T-helper 1 cell treated with Interleukin-12 subunit alpha and Interleukin-12 subunit beta and Interleukin-4 antibody, amounts not matched to agents 30 μg/mL and 1 μg/mL, for 36 hours (primary cell): Measurements from ENCODE around the gene ABI2.
A peak's percentile ranks its signal among the peaks of the same experiment; 100 is the strongest.
"Not testable (repeated sequence)": the region's sequence is repeated elsewhere in the genome, so short reads cannot be mapped to it uniquely, and the experiment has no call there.

Source experiments
- H3K27ac Mint-ChIP-seq: one replicate; pipeline ENCODE4 v1.8.0; 2021; ENCODE audit warnings: mild to moderate bottlenecking, mixed read lengths
- H3K27me3 Mint-ChIP-seq: one replicate; pipeline ENCODE4 v1.8.0; 2021; ENCODE audit warnings: low read depth, mixed read lengths
- H3K36me3 Mint-ChIP-seq: one replicate; pipeline ENCODE4 v1.8.0; 2021; ENCODE audit warnings: low read depth, mixed read lengths
- H3K4me1 Mint-ChIP-seq: one replicate; pipeline ENCODE4 v1.8.0; 2021; ENCODE audit warnings: low read depth, mixed read lengths
- H3K4me3 Mint-ChIP-seq: one replicate; pipeline ENCODE4 v1.8.0; 2021; ENCODE audit warnings: mild to moderate bottlenecking, moderate library complexity, mixed read lengths
- H3K9me3 Mint-ChIP-seq: one replicate; pipeline ENCODE4 v1.8.0; 2021; ENCODE audit warnings: mixed read lengths

Gene ABI2

GRCh38 chr2:203383038-203383437 is 54.8 kb downstream of the ABI2 start:
- Mint-ChIP-seq H3K4me1 (peaks cover 2% of the 10 kb centered on the region), H3K27me3 (no peaks in the 10 kb centered on the region), H3K27ac (no peak overlapping the region), H3K36me3 (peaks cover 1% of the 10 kb centered on the region), H3K9me3 (no peaks in the 10 kb centered on the region), H3K4me3 (no peak overlapping the region)

GRCh38 chr2:203388153-203388552 is 60.0 kb downstream of the ABI2 start:
- not testable (repeated sequence) for H3K36me3 Mint-ChIP-seq, H3K4me1 Mint-ChIP-seq, H3K9me3 Mint-ChIP-seq, H3K27ac Mint-ChIP-seq, H3K4me3 Mint-ChIP-seq, H3K27me3 Mint-ChIP-seq

GRCh38 chr2:203394519-203395227 is 66.5 kb downstream of the ABI2 start:
- peaks cover 8% of the 10 kb centered on the region for H3K9me3 Mint-ChIP-seq
- no peak overlapping the region for H3K4me3 Mint-ChIP-seq
- no peak overlapping the region for H3K27ac Mint-ChIP-seq
- H3K27me3 Mint-ChIP-seq = no peaks in the 10 kb centered on the region
- peaks cover 3% of the 10 kb centered on the region for H3K4me1 Mint-ChIP-seq
- peaks cover 18% of the 10 kb centered on the region for H3K36me3 Mint-ChIP-seq

GRCh38 chr2:203395858-203396257 is 67.7 kb downstream of the ABI2 start:
- Mint-ChIP-seq H3K27ac (peak overlapping the region; percentile 31), H3K4me1 (peaks cover 3% of the 10 kb centered on the region), H3K4me3 (no peak overlapping the region), H3K27me3 (no peaks in the 10 kb centered on the region), H3K9me3 (peaks cover 8% of the 10 kb centered on the region), H3K36me3 (peaks cover 15% of the 10 kb centered on the region)

GRCh38 chr2:203396667-203397066 is 68.5 kb downstream of the ABI2 start:
- Mint-ChIP-seq H3K27me3 (no peaks in the 10 kb centered on the region), H3K27ac (no peak overlapping the region), H3K36me3 (peaks cover 15% of the 10 kb centered on the region), H3K9me3 (peaks cover 8% of the 10 kb centered on the region), H3K4me1 (peaks cover 3% of the 10 kb centered on the region), H3K4me3 (no peak overlapping the region)

- Mint-ChIP-seq H3K36me3 (peaks cover 15% of the 10 kb centered on the region), H3K4me3 (no peak overlapping the region), H3K4me1 (no peaks in the 10 kb centered on the region), H3K27me3 (no peaks in the 10 kb centered on the region), H3K9me3 (peaks cover 8% of the 10 kb centered on the region), H3K27ac (no peak overlapping the region)
Observed at GRCh38 chr2:203399031-203399430, 70.8 kb downstream of the ABI2 start.

GRCh38 chr2:203400805-203401585 is 72.8 kb downstream of the ABI2 start:
- Mint-ChIP-seq H3K4me3 (no peak overlapping the region), H3K9me3 (peaks cover 8% of the 10 kb centered on the region), H3K36me3 (peaks cover 12% of the 10 kb centered on the region), H3K27ac (no peak overlapping the region), H3K4me1 (no peaks in the 10 kb centered on the region), H3K27me3 (no peaks in the 10 kb centered on the region)

GRCh38 chr2:203404996-203405395 is 76.8 kb downstream of the ABI2 start:
- H3K4me1 Mint-ChIP-seq = no peaks in the 10 kb centered on the region
- no peak overlapping the region for H3K27ac Mint-ChIP-seq
- H3K4me3 Mint-ChIP-seq = no peak overlapping the region
- H3K36me3 Mint-ChIP-seq = peaks cover 12% of the 10 kb centered on the region
- H3K27me3 Mint-ChIP-seq = no peaks in the 10 kb centered on the region
- H3K9me3 Mint-ChIP-seq = no peaks in the 10 kb centered on the region

GRCh38 chr2:203407496-203407895 is 79.3 kb downstream of the ABI2 start:
- Mint-ChIP-seq H3K9me3 (no peaks in the 10 kb centered on the region), H3K36me3 (peaks cover 13% of the 10 kb centered on the region), H3K4me1 (no peaks in the 10 kb centered on the region), H3K27me3 (no peaks in the 10 kb centered on the region), H3K27ac (no peak overlapping the region), H3K4me3 (no peak overlapping the region)

- Mint-ChIP-seq H3K9me3 (no peaks in the 10 kb centered on the region), H3K27ac (no peak overlapping the region), H3K27me3 (no peaks in the 10 kb centered on the region), H3K4me3 (no peak overlapping the region), H3K36me3 (peaks cover 18% of the 10 kb centered on the region), H3K4me1 (no peaks in the 10 kb centered on the region)
Observed at GRCh38 chr2:203412546-203413331, 84.5 kb downstream of the ABI2 start.

GRCh38 chr2:203413796-203414195 is 85.6 kb downstream of the ABI2 start:
- peaks cover 5% of the 10 kb centered on the region for H3K9me3 Mint-ChIP-seq
- H3K27me3 Mint-ChIP-seq = no peaks in the 10 kb centered on the region
- no peak overlapping the region for H3K27ac Mint-ChIP-seq
- H3K4me3 Mint-ChIP-seq = no peak overlapping the region
- peaks cover 26% of the 10 kb centered on the region for H3K36me3 Mint-ChIP-seq
- H3K4me1 Mint-ChIP-seq = no peaks in the 10 kb centered on the region

GRCh38 chr2:203418271-203418670 is 90.1 kb downstream of the ABI2 start:
- Mint-ChIP-seq H3K36me3 (peaks cover 26% of the 10 kb centered on the region), H3K27me3 (no peaks in the 10 kb centered on the region), H3K4me3 (no peak overlapping the region), H3K9me3 (peaks cover 5% of the 10 kb centered on the region), H3K27ac (no peak overlapping the region), H3K4me1 (no peaks in the 10 kb centered on the region)

GRCh38 chr2:203427061-203427460 is 98.9 kb downstream of the ABI2 start:
- Mint-ChIP-seq H3K36me3 (peaks cover 5% of the 10 kb centered on the region), H3K27ac (no peak overlapping the region), H3K9me3 (no peaks in the 10 kb centered on the region), H3K4me3 (no peak overlapping the region), H3K4me1 (peaks cover 3% of the 10 kb centered on the region), H3K27me3 (no peaks in the 10 kb centered on the region)

GRCh38 chr2:203429643-203430042 is 101.4 kb downstream of the ABI2 start:
- H3K36me3 Mint-ChIP-seq = peaks cover 10% of the 10 kb centered on the region
- H3K4me1 Mint-ChIP-seq, H3K27me3 Mint-ChIP-seq, H3K4me3 Mint-ChIP-seq, H3K9me3 Mint-ChIP-seq, H3K27ac Mint-ChIP-seq: not testable (repeated sequence)
